Adipocyte (in vitro differentiated cells): ENCODE measurements around the gene LRIG3.
A peak's percentile ranks its signal among the peaks of the same experiment; 100 is the strongest.
"Not testable (repeated sequence)": the region's sequence is repeated elsewhere in the genome, so short reads cannot be mapped to it uniquely, and the experiment has no call there.

Source experiments
- DNase-seq: peaks from one replicate; pipeline ENCODE4 v3.0.0-alpha.2; 2015; ENCODE audit warnings: low read depth
- H3K27me3 ChIP-seq: replicated peaks from 2 replicates; pipeline ENCODE4 v1.7.0; 2013; ENCODE audit warnings: mild to moderate bottlenecking, low read length, moderate library complexity; ENCODE audit not compliant: control insufficient read depth, insufficient read depth
- H3K36me3 ChIP-seq: 2 replicates; pipeline ENCODE4 v1.7.0; 2013; ENCODE audit warnings: low read length, mild to moderate bottlenecking, moderate library complexity; ENCODE audit not compliant: control insufficient read depth, insufficient read depth, severe bottlenecking
- H3K4me1 ChIP-seq: 2 replicates; pipeline ENCODE4 v1.7.0; 2013; ENCODE audit warnings: mild to moderate bottlenecking, low read length, moderate library complexity; ENCODE audit not compliant: control insufficient read depth, insufficient read depth
- H3K4me3 ChIP-seq: 2 replicates; pipeline ENCODE4 v1.7.0; 2013; ENCODE audit warnings: mild to moderate bottlenecking, low read length, moderate library complexity
- H3K9ac ChIP-seq: 2 replicates; pipeline ENCODE4 v1.7.0; 2013; ENCODE audit warnings: mild to moderate bottlenecking, low read length, moderate library complexity
- H3K9me3 ChIP-seq: 2 replicates; pipeline ENCODE4 v1.7.0; 2013; ENCODE audit warnings: mild to moderate bottlenecking, low read length, moderate library complexity; ENCODE audit not compliant: control insufficient read depth

Gene LRIG3

GRCh38 chr12:58917699-58918468 is 2.4 kb downstream of the LRIG3 start:
- H3K36me3 ChIP-seq: peaks cover 14% of the 10 kb centered on the region
- no peaks in the 10 kb centered on the region for H3K27me3 ChIP-seq
- H3K9me3 ChIP-seq: no peaks in the 10 kb centered on the region
- peaks cover 47% of the 10 kb centered on the region for H3K4me1 ChIP-seq
- DNase-seq: peak; percentile 52
- H3K9ac ChIP-seq: peak overlapping the region; percentile 94
- H3K4me3 ChIP-seq: peak overlapping the region; percentile 92

GRCh38 chr12:58916921-58917511 is 3.3 kb downstream of the LRIG3 start:
- peak; percentile 83 for DNase-seq
- Histone ChIP-seq H3K9me3 (no peaks in the 10 kb centered on the region), H3K4me3 (peak overlapping the region; percentile 92)

DNA sequence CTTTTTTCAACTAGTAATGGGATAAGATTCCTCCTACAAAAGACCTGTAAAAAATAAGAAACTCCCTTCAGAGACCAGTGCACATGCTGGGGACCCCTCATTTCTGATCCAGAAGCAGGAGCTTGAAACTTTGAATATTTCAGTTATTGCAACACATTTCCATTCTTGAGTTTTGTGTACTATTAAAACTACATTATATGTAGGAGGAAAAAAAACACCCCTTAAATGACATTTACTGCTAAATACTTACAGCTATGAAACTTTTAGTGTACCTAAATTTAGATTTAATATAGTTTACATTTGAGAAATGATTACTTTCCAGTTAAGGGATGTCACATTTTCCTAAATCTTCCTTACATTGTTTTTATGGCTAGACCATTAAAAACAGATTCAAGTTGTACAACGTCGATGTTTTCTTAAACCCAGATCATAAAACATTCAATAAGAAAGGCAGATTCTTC is 4.1 kb downstream of the LRIG3 start:
- peaks cover 31% of the 10 kb centered on the region for H3K36me3 ChIP-seq
- peak; percentile 47 for DNase-seq
- peak overlapping the region; percentile 92 for H3K4me3 ChIP-seq
- peak overlapping the region; percentile 94 for H3K9ac ChIP-seq
- peaks cover 46% of the 10 kb centered on the region for H3K4me1 ChIP-seq
- no peaks in the 10 kb centered on the region for H3K27me3 ChIP-seq
- H3K9me3 ChIP-seq: no peaks in the 10 kb centered on the region

More at GRCh38 chr12:58916921-58917511, 3.3 kb downstream of the LRIG3 start:
- H3K4me1 ChIP-seq: peaks cover 47% of the 10 kb centered on the region
- H3K36me3 ChIP-seq: peaks cover 22% of the 10 kb centered on the region
- no peaks in the 10 kb centered on the region for H3K27me3 ChIP-seq
- H3K9ac ChIP-seq: peak overlapping the region; percentile 94

GRCh38 chr12:58915634-58916033 is 4.7 kb downstream of the LRIG3 start:
- H3K4me3 ChIP-seq: peak overlapping the region; percentile 92
- H3K4me1 ChIP-seq: peaks cover 40% of the 10 kb centered on the region
- H3K9ac ChIP-seq: peak overlapping the region; percentile 94
- H3K36me3 ChIP-seq: peaks cover 36% of the 10 kb centered on the region
- no peaks in the 10 kb centered on the region for H3K9me3 ChIP-seq
- peak; percentile 83 for DNase-seq
- no peaks in the 10 kb centered on the region for H3K27me3 ChIP-seq

DNA sequence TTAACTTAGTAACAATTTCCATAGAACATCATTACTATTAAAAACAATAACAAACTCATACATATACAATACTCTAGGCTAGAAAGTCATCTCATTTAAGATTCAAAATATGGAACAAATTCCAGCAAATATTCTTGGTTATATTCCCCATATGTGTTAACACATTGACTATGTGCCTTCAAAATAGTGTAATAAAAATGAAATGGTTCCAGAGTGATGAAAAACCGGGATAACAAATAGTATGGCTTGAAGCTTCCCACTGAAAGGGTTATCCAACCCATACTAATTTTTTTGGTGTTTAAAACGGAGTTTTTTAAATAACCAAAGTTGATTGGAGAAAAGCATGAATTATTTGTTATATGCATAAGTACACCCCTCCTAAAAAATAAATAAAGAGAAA is 5.3 kb downstream of the LRIG3 start:
- Histone ChIP-seq H3K36me3 (peaks cover 41% of the 10 kb centered on the region), H3K9ac (peak overlapping the region; percentile 94), H3K9me3 (no peaks in the 10 kb centered on the region), H3K4me3 (peak overlapping the region; percentile 92), H3K4me1 (peaks cover 39% of the 10 kb centered on the region), H3K27me3 (no peaks in the 10 kb centered on the region)
- DNase-seq: peak; percentile 9

DNA sequence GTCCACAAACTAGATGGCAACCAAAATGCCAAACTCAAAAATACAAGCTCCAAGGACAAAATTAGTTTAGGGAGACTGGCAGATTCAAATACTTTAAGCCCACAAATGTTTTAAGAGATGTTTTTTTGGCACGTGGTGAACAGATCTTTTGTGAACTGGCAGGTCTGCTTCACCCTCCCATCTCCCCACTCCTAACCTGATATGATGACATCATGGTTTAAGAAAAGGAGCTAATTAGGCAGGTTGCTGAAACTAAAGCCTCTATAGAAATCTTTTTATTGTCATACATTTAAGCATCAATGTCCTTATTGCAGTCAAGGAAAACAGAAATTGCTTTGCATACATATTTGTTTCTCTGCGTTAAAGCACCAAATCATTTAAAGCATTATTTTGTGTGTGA is 5.8 kb downstream of the LRIG3 start:
- no peaks in the 10 kb centered on the region for H3K27me3 ChIP-seq
- peak overlapping the region; percentile 92 for H3K4me3 ChIP-seq
- peaks cover 47% of the 10 kb centered on the region for H3K36me3 ChIP-seq
- no peaks in the 10 kb centered on the region for H3K9me3 ChIP-seq
- no peak for DNase-seq
- peaks cover 39% of the 10 kb centered on the region for H3K4me1 ChIP-seq
- peak overlapping the region; percentile 94 for H3K9ac ChIP-seq

DNA sequence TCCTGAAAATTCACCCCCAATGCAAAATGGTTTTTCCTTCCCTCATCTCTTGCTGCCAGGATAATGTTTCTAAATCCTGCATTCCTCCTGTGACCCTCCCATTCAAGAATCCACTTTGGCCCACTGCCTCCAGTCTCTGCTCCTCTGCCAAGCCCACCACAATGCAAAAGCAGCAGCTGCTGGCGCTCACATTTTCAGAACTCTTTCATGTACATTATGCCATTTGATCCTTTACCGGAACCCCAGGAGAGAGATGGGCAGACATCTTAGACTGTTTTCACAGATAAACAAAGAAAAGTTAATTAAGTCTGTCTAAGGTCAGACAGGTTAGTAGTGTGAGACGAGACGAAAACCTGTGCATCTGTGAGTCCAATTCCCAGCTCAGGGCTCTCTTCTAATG is 12.9 kb downstream of the LRIG3 start:
- no peak overlapping the region for H3K4me3 ChIP-seq
- DNase-seq: no peak
- H3K9me3 ChIP-seq: no peaks in the 10 kb centered on the region
- H3K36me3 ChIP-seq: peaks cover 85% of the 10 kb centered on the region
- peaks cover 17% of the 10 kb centered on the region for H3K4me1 ChIP-seq
- no peak overlapping the region for H3K9ac ChIP-seq
- no peaks in the 10 kb centered on the region for H3K27me3 ChIP-seq

DNA sequence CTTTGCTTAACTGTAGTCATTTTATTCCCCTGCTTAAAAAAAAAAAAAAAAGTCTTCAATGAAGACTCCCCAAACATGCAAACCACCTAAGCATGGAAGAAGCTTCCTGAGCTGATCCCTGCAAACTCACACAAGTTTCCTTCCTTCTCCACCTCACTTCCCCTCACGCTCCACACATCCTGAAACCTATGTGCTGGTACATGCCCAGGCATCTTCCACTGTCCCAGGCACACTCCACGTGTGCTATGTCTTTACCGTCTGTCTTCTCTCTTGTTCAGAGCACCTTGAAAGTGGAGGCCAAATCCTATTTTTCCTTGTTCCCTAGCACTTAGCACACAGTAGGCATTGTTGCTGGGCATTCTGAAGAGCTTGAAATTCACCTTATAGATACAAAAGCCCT is 13.4 kb downstream of the LRIG3 start:
- DNase-seq: no peak
- Histone ChIP-seq H3K9me3 (no peaks in the 10 kb centered on the region), H3K4me3 (no peak overlapping the region)

GRCh38 chr12:58905422-58905821 is 14.9 kb downstream of the LRIG3 start:
- Histone ChIP-seq H3K9me3 (no peaks in the 10 kb centered on the region), H3K36me3 (peaks cover 73% of the 10 kb centered on the region), H3K9ac (no peak overlapping the region), H3K4me1 (peaks cover 16% of the 10 kb centered on the region), H3K4me3 (no peak overlapping the region), H3K27me3 (no peaks in the 10 kb centered on the region)
- DNase-seq: no peak

More for the DNA sequence above, 13.4 kb downstream of the LRIG3 start:
- Histone ChIP-seq H3K9ac (no peak overlapping the region), H3K27me3 (no peaks in the 10 kb centered on the region), H3K36me3 (peaks cover 80% of the 10 kb centered on the region), H3K4me1 (peaks cover 16% of the 10 kb centered on the region)

DNA sequence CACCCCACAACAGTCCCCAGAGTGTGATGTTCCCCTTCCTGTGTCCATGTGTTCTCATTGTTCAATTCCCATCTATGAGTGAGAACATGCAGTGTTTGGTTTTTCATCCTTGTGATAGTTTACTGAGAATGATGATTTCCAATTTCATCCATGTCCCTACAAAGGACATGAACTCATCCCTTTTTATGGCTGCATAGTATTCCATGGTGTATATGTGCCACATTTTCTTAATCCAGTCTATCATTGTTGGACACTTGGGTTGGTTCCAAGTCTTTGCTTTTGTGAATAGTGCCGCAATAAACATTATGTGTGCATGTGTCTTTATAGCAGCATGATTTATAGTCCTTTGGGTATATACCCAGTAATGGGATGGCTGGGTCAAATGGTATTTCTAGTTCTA is 17.6 kb downstream of the LRIG3 start:
- Histone ChIP-seq H3K4me1 (peaks cover 14% of the 10 kb centered on the region), H3K36me3 (peaks cover 57% of the 10 kb centered on the region)
- H3K9me3 ChIP-seq, H3K4me3 ChIP-seq, H3K9ac ChIP-seq, DNase-seq, H3K27me3 ChIP-seq: not testable (repeated sequence)

- Histone ChIP-seq H3K36me3 (peaks cover 53% of the 10 kb centered on the region), H3K9me3 (no peaks in the 10 kb centered on the region), H3K27me3 (no peaks in the 10 kb centered on the region), H3K9ac (no peak overlapping the region), H3K4me1 (peaks cover 4% of the 10 kb centered on the region), H3K4me3 (no peak overlapping the region)
- DNase-seq: no peak
Observed at GRCh38 chr12:58901664-58902063, 18.6 kb downstream of the LRIG3 start.
